T-helper 1 cell (primary cell): ENCODE results near the gene MTRFR.
"Not testable (repeated sequence)": the region's sequence is repeated elsewhere in the genome, so short reads cannot be mapped to it uniquely, and the experiment has no call there.

Experiments
- DNase-seq, 5 donors: peaks; one replicate each; pipeline ENCODE4 v3.0.0-alpha.2; 2012 to 2020

The MTRFR gene

GRCh38 chr12:123250471-123251383 lies 17.5 kb downstream of the MTRFR start:
- DNase-seq, result no peak

- DNase-seq, result no peak
These were observed 18.3 kb downstream of the MTRFR start for GRCh38 chr12:123251403-123252076.

- not testable (repeated sequence) for DNase-seq
These were observed 19.1 kb downstream of the MTRFR start for GRCh38 chr12:123252365-123252764.

GRCh38 chr12:123253641-123254459 lies 20.6 kb downstream of the MTRFR start:
- no peak for DNase-seq

GRCh38 chr12:123254853-123255446 lies 21.7 kb downstream of the MTRFR start:
- DNase-seq, result no peak

GRCh38 chr12:123258593-123258992 lies 25.4 kb downstream of the MTRFR start:
- no peak for DNase-seq

- DNase-seq, result no peak
These were observed 26.8 kb downstream of the MTRFR start for GRCh38 chr12:123260081-123260480.

- no peak for DNase-seq
These were observed 28.0 kb downstream of the MTRFR start for GRCh38 chr12:123261196-123261595.

GRCh38 chr12:123263196-123263817 lies 30.1 kb downstream of the MTRFR start:
- no peak for DNase-seq

GRCh38 chr12:123264642-123265041 lies 31.4 kb downstream of the MTRFR start:
- no peak for DNase-seq

GRCh38 chr12:123265851-123266678 lies 32.8 kb downstream of the MTRFR start:
- no peak for DNase-seq

- no peak for DNase-seq
These were observed 33.5 kb downstream of the MTRFR start for GRCh38 chr12:123266679-123267277.

GRCh38 chr12:123267335-123267920 lies 34.2 kb downstream of the MTRFR start:
- no peak for DNase-seq

- no peak for DNase-seq
These were observed 35.0 kb downstream of the MTRFR start for GRCh38 chr12:123267991-123268843.

- DNase-seq, result no peak
These were observed 35.6 kb downstream of the MTRFR start for GRCh38 chr12:123268850-123269249.

GRCh38 chr12:123269395-123269892 lies 36.2 kb downstream of the MTRFR start:
- DNase-seq, result peak in 3 of 5 donors; percentile 28 to 43 (median 30)

GRCh38 chr12:123269896-123270213 lies 36.6 kb downstream of the MTRFR start:
- DNase-seq, result no peak

GRCh38 chr12:123270214-123271000 lies 37.2 kb downstream of the MTRFR start:
- DNase-seq, result peak in 1 of 5 donors; percentile 21
